Measurements from ENCODE around the gene TNFRSF18.

Gene TNFRSF18

GRCh38 chr1:1165900-1166421 is 40.4 kb downstream of the TNFRSF18 start:
- no peak for DNase-seq (ENCODE audit: low read depth)

- DNase-seq (ENCODE audit: low read depth): no peak
Observed at GRCh38 chr1:1165485-1165884, 40.9 kb downstream of the TNFRSF18 start.

- DNase-seq (ENCODE audit: low read depth): no peak
Observed at GRCh38 chr1:1164701-1165451, 41.5 kb downstream of the TNFRSF18 start.

GRCh38 chr1:1164361-1164700 is 42.1 kb downstream of the TNFRSF18 start:
- DNase-seq (ENCODE audit: low read depth): no peak

GRCh38 chr1:1163538-1164070 is 42.8 kb downstream of the TNFRSF18 start:
- no peak for DNase-seq (ENCODE audit: low read depth)

GRCh38 chr1:1162597-1163537 is 43.5 kb downstream of the TNFRSF18 start:
- no peak for DNase-seq (ENCODE audit: low read depth)

GRCh38 chr1:1161683-1162079 is 44.7 kb downstream of the TNFRSF18 start:
- DNase-seq (ENCODE audit: low read depth): no peak

GRCh38 chr1:1161078-1161682 is 45.2 kb downstream of the TNFRSF18 start:
- DNase-seq (ENCODE audit: low read depth): no peak

GRCh38 chr1:1160281-1160930 is 46.0 kb downstream of the TNFRSF18 start:
- no peak for DNase-seq (ENCODE audit: low read depth)

GRCh38 chr1:1157914-1158710 is 48.3 kb downstream of the TNFRSF18 start:
- no peak for DNase-seq (ENCODE audit: low read depth)

GRCh38 chr1:1157426-1157913 is 48.9 kb downstream of the TNFRSF18 start:
- DNase-seq (ENCODE audit: low read depth): peak; percentile 28

GRCh38 chr1:1157033-1157365 is 49.4 kb downstream of the TNFRSF18 start:
- no peak for DNase-seq (ENCODE audit: low read depth)

GRCh38 chr1:1156140-1157032 is 50.0 kb downstream of the TNFRSF18 start:
- DNase-seq (ENCODE audit: low read depth): no peak

- DNase-seq (ENCODE audit: low read depth): no peak
Observed at GRCh38 chr1:1155258-1155657, 51.1 kb downstream of the TNFRSF18 start.

- no peak for DNase-seq (ENCODE audit: low read depth)
Observed at GRCh38 chr1:1153874-1154273, 52.5 kb downstream of the TNFRSF18 start.

All from non-pigmented ciliary epithelial cell (primary cell).